Thoracic aorta (tissue), 2 donors: Measurements from ENCODE around the gene MAB21L2. TPM values are rescaled to one million over a fixed set of nuclear protein-coding genes. Genes with fewer than 3 reads are reported as not detected.
A peak's percentile ranks its signal among the peaks of the same experiment; 100 is the strongest.

ENCODE experiments used
- ATAC-seq: fragments of 150-250 bp; one replicate; pipeline ENCODE4 v1.8.0; 2017; ENCODE audit warnings: low read depth; ENCODE audit not compliant: insufficient number of reproducible peaks, low FRiP score
- DNase-seq: peaks from one replicate; pipeline ENCODE4 v3.0.0-alpha.2; 2020; ENCODE audit warnings: low spot score
- H3K27ac ChIP-seq, 2 donors: fragments of 200-600 bp; sonication (generic); 1 replicate in 1 of 2; 2 replicates in 1 of 2; pipeline ENCODE4 v1.5.1; 2016; ENCODE audit warnings: mild to moderate bottlenecking in 2 of 2, moderate library complexity in 2 of 2
- H3K27me3 ChIP-seq: fragments of 200-600 bp; sonication (generic); replicated peaks from 2 replicates; pipeline ENCODE4 v1.6.0; 2016; ENCODE audit warnings: mild to moderate bottlenecking; ENCODE audit not compliant: insufficient read depth
- H3K36me3 ChIP-seq: fragments of 200-600 bp; sonication (generic); one replicate; pipeline ENCODE4 v1.5.1; 2016
- H3K4me1 ChIP-seq, 2 donors: fragments of 200-600 bp; sonication (generic); 1 replicate in 1 of 2; 2 replicates in 1 of 2; pipeline versions ENCODE4 v1.5.1 to v1.6.0; 2016; ENCODE audit warnings: low read depth in 2 of 2, mild to moderate bottlenecking in 1 of 2; ENCODE audit not compliant: control insufficient read depth in 1 of 2
- H3K4me3 ChIP-seq: fragments of 200-600 bp; sonication (generic); 2 replicates; pipeline ENCODE4 v1.5.1; 2016; ENCODE audit warnings: mild to moderate bottlenecking
- H3K9me3 ChIP-seq: fragments of 200-600 bp; sonication (generic); 2 replicates; pipeline ENCODE4 v1.5.1; 2016
- total RNA-seq, 2 donors: library from RNA; depleted of rRNA; stranded (reverse); fragments of >200 nt; gene quantifications; one replicate each; pipeline versions ENCODE4 v1.1.0 to v1.2.3, GENCODE V29; 2016
- TF ChIP-seq, protein P1 (sequence below): fragments of 200-600 bp; sonication (generic); IDR thresholded peaks from one replicate; pipeline ENCODE4 v1.5.1; 2019; ENCODE audit warnings: antibody characterized with exemption

Gene MAB21L2
- total RNA-seq, 2 donors from 2014 or later, result 13.9 TPM; not detected in 1

DNA sequence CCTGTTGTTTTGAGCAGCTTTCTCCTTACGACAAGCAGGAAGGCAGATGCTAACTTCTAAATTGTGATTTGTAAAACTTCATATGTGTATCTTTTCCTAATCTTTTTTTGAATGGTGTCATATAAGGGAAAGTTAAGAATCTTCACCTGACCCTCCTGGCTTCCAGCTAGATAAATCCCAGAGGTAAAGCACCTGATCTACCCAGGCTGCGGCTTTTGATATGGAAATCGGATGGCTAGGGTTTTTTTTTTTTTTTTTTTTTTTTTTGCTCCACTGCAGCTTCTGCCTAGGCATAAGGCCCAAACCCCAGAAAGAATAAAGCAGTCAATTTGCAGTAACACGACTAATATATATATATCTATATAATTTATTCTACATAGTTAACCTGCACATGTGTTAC, 10.0 kb downstream of the MAB21L2 start:
- Histone ChIP-seq H3K36me3 (no peaks in the 10 kb centered on the region), H3K27me3 (no peaks in the 10 kb centered on the region), H3K4me3 (no peak overlapping the region), H3K9me3 (no peaks in the 10 kb centered on the region), H3K27ac (no peak overlapping the region), H3K4me1 (no peaks in the 10 kb centered on the region)
- ATAC-seq, result no peak
- no peak for DNase-seq
- TF ChIP-seq, protein P1, sequence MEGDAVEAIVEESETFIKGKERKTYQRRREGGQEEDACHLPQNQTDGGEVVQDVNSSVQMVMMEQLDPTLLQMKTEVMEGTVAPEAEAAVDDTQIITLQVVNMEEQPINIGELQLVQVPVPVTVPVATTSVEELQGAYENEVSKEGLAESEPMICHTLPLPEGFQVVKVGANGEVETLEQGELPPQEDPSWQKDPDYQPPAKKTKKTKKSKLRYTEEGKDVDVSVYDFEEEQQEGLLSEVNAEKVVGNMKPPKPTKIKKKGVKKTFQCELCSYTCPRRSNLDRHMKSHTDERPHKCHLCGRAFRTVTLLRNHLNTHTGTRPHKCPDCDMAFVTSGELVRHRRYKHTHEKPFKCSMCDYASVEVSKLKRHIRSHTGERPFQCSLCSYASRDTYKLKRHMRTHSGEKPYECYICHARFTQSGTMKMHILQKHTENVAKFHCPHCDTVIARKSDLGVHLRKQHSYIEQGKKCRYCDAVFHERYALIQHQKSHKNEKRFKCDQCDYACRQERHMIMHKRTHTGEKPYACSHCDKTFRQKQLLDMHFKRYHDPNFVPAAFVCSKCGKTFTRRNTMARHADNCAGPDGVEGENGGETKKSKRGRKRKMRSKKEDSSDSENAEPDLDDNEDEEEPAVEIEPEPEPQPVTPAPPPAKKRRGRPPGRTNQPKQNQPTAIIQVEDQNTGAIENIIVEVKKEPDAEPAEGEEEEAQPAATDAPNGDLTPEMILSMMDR, result no peak

DNA sequence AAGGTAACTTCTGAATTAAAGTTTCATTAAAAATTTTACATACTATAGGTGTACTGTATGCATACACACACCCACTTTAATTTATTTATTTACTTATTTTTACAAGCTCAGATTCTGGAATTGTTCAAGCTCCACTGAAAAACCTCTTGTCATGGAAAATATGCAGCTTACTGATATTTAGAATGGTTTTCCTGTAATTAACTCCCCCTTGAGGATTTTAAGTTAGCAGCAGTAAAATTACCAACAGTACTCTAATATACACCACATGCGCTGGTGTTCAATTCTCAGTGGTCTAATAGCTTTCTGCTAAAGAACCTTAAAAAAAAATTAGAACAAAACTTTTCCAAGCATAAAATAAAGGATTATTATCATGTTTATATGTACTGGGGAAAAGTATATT, 12.0 kb downstream of the MAB21L2 start:
- H3K27me3 ChIP-seq, result no peaks in the 10 kb centered on the region
- H3K4me1 ChIP-seq, result no peaks in the 10 kb centered on the region
- H3K27ac ChIP-seq, result no peak overlapping the region
- TF ChIP-seq, protein P1, result peak; percentile 18
- H3K9me3 ChIP-seq, result no peaks in the 10 kb centered on the region
- no peak overlapping the region for H3K4me3 ChIP-seq
- H3K36me3 ChIP-seq, result no peaks in the 10 kb centered on the region
- no peak for DNase-seq
- ATAC-seq, result no peak

DNA sequence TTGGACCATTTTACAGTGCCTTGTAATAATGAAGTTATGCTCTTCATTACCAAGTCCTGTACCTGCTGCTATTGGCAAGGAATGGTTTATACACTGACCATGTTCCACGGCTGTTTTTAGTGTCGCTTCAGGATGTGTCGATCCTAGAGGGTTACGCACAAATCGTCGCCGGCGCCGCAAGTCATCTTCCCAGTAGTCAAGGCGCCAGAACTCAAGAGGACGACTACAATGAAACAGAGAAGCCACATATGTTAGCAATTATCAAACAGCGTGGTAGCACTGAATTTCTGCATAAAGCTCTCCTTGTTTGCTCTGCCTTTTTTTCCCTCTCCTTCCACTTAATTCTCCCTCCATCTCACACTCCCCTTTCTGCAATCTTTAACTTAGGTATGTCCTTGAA, 17.0 kb downstream of the MAB21L2 start:
- Histone ChIP-seq H3K4me1 (no peaks in the 10 kb centered on the region), H3K9me3 (no peaks in the 10 kb centered on the region), H3K4me3 (no peak overlapping the region), H3K27ac (no peak overlapping the region), H3K27me3 (no peaks in the 10 kb centered on the region), H3K36me3 (no peaks in the 10 kb centered on the region)
- ATAC-seq (no peak), DNase-seq (no peak)
- TF ChIP-seq, protein P1, result no peak

DNA sequence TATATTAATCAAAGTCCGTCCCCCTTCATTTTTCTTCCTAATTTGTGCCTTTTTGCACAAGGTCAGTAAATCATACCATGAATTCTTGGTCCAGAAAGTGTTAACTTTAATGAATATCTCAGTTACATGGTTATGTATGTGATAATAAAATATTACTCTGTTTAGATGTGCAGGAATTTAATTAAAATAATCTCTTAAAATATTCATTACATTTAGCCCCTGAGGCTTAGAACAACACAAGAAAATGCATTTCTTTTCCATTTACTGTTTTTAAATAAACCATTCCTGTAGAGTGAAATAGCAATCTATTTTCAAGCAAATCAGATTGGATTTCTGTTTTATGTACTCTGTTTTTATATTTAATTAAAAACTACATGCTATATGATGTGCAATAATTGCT, 17.6 kb downstream of the MAB21L2 start:
- Histone ChIP-seq H3K9me3 (no peaks in the 10 kb centered on the region), H3K27ac (no peak overlapping the region), H3K4me3 (no peak overlapping the region), H3K4me1 (no peaks in the 10 kb centered on the region), H3K36me3 (no peaks in the 10 kb centered on the region), H3K27me3 (no peaks in the 10 kb centered on the region)
- TF ChIP-seq, protein P1, result no peak
- DNase-seq (no peak), ATAC-seq (no peak)

DNA sequence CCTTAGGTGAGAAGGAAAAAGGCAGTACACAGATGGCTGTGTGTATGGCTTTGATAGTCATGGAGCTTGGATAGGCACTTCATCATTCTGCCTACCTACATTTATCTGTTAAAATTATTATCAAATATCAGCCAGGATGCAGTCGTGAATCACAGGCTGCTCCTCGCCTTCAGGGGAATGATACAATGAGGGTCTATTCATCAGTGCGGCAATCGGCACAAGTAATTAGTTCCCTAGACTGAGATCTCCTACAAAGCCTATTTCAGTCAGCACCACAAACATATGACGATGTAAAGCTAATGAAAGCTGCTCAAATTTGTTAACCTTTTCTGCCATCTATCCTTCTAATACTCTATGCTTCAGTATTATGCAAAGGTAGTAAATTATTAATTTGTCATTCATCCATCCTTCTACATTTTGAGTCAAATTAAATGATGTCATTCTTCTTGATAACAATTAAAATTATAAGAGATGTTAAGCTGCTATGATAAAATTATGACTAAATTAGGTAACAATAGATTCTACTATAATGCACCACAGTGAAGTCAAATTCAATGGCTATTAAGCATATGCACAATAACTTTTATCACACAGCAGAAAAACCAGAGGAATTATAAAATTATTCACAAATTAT, 19.0 kb downstream of the MAB21L2 start:
- no peak for ATAC-seq
- DNase-seq, result no peak
- no peaks in the 10 kb centered on the region for H3K4me1 ChIP-seq
- TF ChIP-seq, protein P1, result no peak
- no peaks in the 10 kb centered on the region for H3K36me3 ChIP-seq
- no peak overlapping the region for H3K4me3 ChIP-seq
- no peaks in the 10 kb centered on the region for H3K9me3 ChIP-seq
- no peaks in the 10 kb centered on the region for H3K27me3 ChIP-seq
- no peak overlapping the region for H3K27ac ChIP-seq
